ENCODE data around the gene S100A13.
"Not testable (repeated sequence)": the region's sequence is repeated elsewhere in the genome, so short reads cannot be mapped to it uniquely, and the experiment has no call there.

S100A13 gene

GRCh38 chr1:153583976-153584375, 43.3 kb downstream of the S100A13 start:
- ATAC-seq: no peak; the same call in 2 of the 3 replicates
- TF ChIP-seq SNAI2 (CRISPR knock-in tag; IDR thresholded peaks at IDR 0.05) (no peak), POU6F1 (CRISPR knock-in tag; IDR thresholded peaks at IDR 0.05; ENCODE audit: borderline replicate concordance, low read depth) (no peak), ZNF70 (CRISPR knock-in tag; IDR thresholded peaks at IDR 0.05) (no peak)

- not testable (repeated sequence) for ATAC-seq
These were observed 43.8 kb downstream of the S100A13 start for GRCh38 chr1:153583514-153583913.

- not testable (repeated sequence) for ATAC-seq
These were observed 44.5 kb downstream of the S100A13 start for GRCh38 chr1:153582836-153583235.

GRCh38 chr1:153578936-153579335, 48.4 kb downstream of the S100A13 start:
- TF ChIP-seq OSR1 (CRISPR knock-in tag; IDR thresholded peaks at IDR 0.05): no peak

GRCh38 chr1:153578490-153578889, 48.8 kb downstream of the S100A13 start:
- ATAC-seq: peak; percentile 93
- TF ChIP-seq ARNTL (CRISPR knock-in tag; IDR thresholded peaks at IDR 0.05; ENCODE audit: borderline replicate concordance, low read depth) (no peak), ZNF565 (CRISPR knock-in tag; conservative IDR thresholded peaks at IDR 0.05; ENCODE audit: low read depth) (no peak), ZNF8 (CRISPR knock-in tag; IDR thresholded peaks at IDR 0.05) (no peak), CSRNP3 (CRISPR knock-in tag; IDR thresholded peaks at IDR 0.05) (no peak), PATZ1 (CRISPR knock-in tag; IDR thresholded peaks at IDR 0.05; ENCODE audit: borderline replicate concordance) (no peak), POU6F1 (CRISPR knock-in tag; IDR thresholded peaks at IDR 0.05; ENCODE audit: borderline replicate concordance, low read depth) (no peak), TCF4 (CRISPR knock-in tag; IDR thresholded peaks at IDR 0.05; ENCODE audit: borderline replicate concordance) (no peak), TSHZ2 (CRISPR knock-in tag; IDR thresholded peaks at IDR 0.05) (no peak), GLIS3 (CRISPR knock-in tag; IDR thresholded peaks at IDR 0.05) (no peak), TOX (CRISPR knock-in tag; IDR thresholded peaks at IDR 0.05; ENCODE audit: borderline replicate concordance) (no peak), OSR1 (CRISPR knock-in tag; IDR thresholded peaks at IDR 0.05) (no peak), BACH2 (CRISPR knock-in tag; IDR thresholded peaks at IDR 0.05; ENCODE audit: borderline replicate concordance) (no peak), RARB (CRISPR knock-in tag; IDR thresholded peaks at IDR 0.05) (no peak), ZFP30 (CRISPR knock-in tag; IDR thresholded peaks at IDR 0.05) (no peak), PPARA (CRISPR knock-in tag; IDR thresholded peaks at IDR 0.05; ENCODE audit: borderline replicate concordance) (no peak), ESRRG (CRISPR knock-in tag; IDR thresholded peaks at IDR 0.05) (no peak), ZFP3 (CRISPR knock-in tag; IDR thresholded peaks at IDR 0.05) (no peak), ZC3H10 (CRISPR knock-in tag; IDR thresholded peaks at IDR 0.05) (no peak), CSDC2 (CRISPR knock-in tag; IDR thresholded peaks at IDR 0.05) (no peak)

More at GRCh38 chr1:153578936-153579335, 48.4 kb downstream of the S100A13 start:
- ATAC-seq: peak; percentile 53
